OCI-LY1 (cell line): ENCODE data around the gene SAP30L.

Source experiments
- H2AFZ ChIP-seq: fragments of 200-600 bp; sonication (generic), shearing (Covaris generic); 2 replicates; pipeline ENCODE4 v1.6.0; 2014; ENCODE audit warnings: antibody characterized with exemption, mild to moderate bottlenecking, low read length
- H3F3A ChIP-seq: fragments of 200-600 bp; sonication (generic), shearing (Covaris generic); 2 replicates; pipeline ENCODE4 v1.6.0; 2014; ENCODE audit warnings: mild to moderate bottlenecking, antibody characterized with exemption, low read length, moderate library complexity; ENCODE audit not compliant: insufficient read depth
- H3K27ac ChIP-seq: fragments of 200-600 bp; sonication (generic); 2 replicates; pipeline ENCODE4 v1.5.1; 2014; ENCODE audit warnings: low read length, mixed run types, mild to moderate bottlenecking, low read depth; ENCODE audit not compliant: poor library complexity, severe bottlenecking
- H3K27me3 ChIP-seq: fragments of 200-600 bp; sonication (generic); 2 replicates; pipeline ENCODE4 v1.6.0; 2014; ENCODE audit warnings: antibody characterized with exemption, mild to moderate bottlenecking, low read length, moderate library complexity; ENCODE audit not compliant: insufficient read depth
- H3K36me3 ChIP-seq: fragments of 200-600 bp; sonication (generic); 2 replicates; pipeline ENCODE4 v1.6.1; 2014; ENCODE audit warnings: mild to moderate bottlenecking, antibody characterized with exemption, low read length, moderate library complexity, mixed read lengths; ENCODE audit not compliant: insufficient read depth
- H3K4me1 ChIP-seq: fragments of 200-600 bp; sonication (generic); 2 replicates; pipeline ENCODE4 v1.5.1; 2014; ENCODE audit warnings: mild to moderate bottlenecking, low read length, moderate library complexity; ENCODE audit not compliant: insufficient read depth, severe bottlenecking
- H3K4me2 ChIP-seq: fragments of 200-600 bp; sonication (generic), shearing (Covaris generic); 2 replicates; pipeline ENCODE4 v1.6.1; 2014; ENCODE audit warnings: low read length
- H3K4me3 ChIP-seq: fragments of 200-600 bp; sonication (generic); 2 replicates; pipeline ENCODE4 v1.5.1; 2014; ENCODE audit warnings: low read length, low read depth, mild to moderate bottlenecking, mixed read lengths; ENCODE audit not compliant: poor library complexity, severe bottlenecking
- H3K79me2 ChIP-seq: fragments of 200-600 bp; shearing (Covaris generic); 2 replicates; pipeline ENCODE4 v1.6.1; 2016; ENCODE audit warnings: mixed run types, low read length, mixed read lengths; ENCODE audit not compliant: insufficient read depth
- H3K9ac ChIP-seq: fragments of 200-600 bp; sonication (generic), shearing (Covaris generic); 2 replicates; pipeline ENCODE4 v1.6.1; 2014; ENCODE audit warnings: mild to moderate bottlenecking, low read length, mixed read lengths
- H3K9me2 ChIP-seq: fragments of 200-600 bp; sonication (generic), shearing (Covaris generic); 2 replicates; pipeline ENCODE4 v1.6.1; 2014; ENCODE audit warnings: low read depth, mild to moderate bottlenecking, low read length, mixed read lengths
- H3K9me3 ChIP-seq: fragments of 200-600 bp; shearing (Covaris generic); 2 replicates; pipeline ENCODE4 v1.6.1; 2014; ENCODE audit warnings: low read length, mixed read lengths
- H4K20me1 ChIP-seq: fragments of 200-600 bp; sonication (generic), shearing (Covaris generic); 2 replicates; pipeline ENCODE4 v1.6.0; 2016; ENCODE audit warnings: mild to moderate bottlenecking, low read length; ENCODE audit not compliant: insufficient read depth
- CTCF ChIP-seq: fragments of 200-600 bp; sonication (generic), shearing (Covaris generic); IDR thresholded peaks from 2 replicates; pipeline ENCODE4 v1.5.1; 2017; ENCODE audit warnings: mild to moderate bottlenecking, antibody characterized with exemption, low read length, moderate library complexity, mixed read lengths
- EZH2 ChIP-seq: fragments of 200-600 bp; sonication (generic), shearing (Covaris generic); IDR thresholded peaks from 2 replicates; pipeline ENCODE4 v1.8.0; 2017; ENCODE audit warnings: borderline replicate concordance, mixed run types, mild to moderate bottlenecking, antibody characterized with exemption, low read length, moderate library complexity, mixed read lengths

The SAP30L gene

GRCh38 chr5:154484393-154485095 is 38.7 kb downstream of the SAP30L start:
- Histone ChIP-seq H3K9me3 (no peaks in the 10 kb centered on the region), H3K27ac (no peak overlapping the region), H4K20me1 (no peaks in the 10 kb centered on the region), H3K36me3 (no peaks in the 10 kb centered on the region), H2AFZ (no peak overlapping the region), H3K4me1 (no peaks in the 10 kb centered on the region), H3K79me2 (no peaks in the 10 kb centered on the region), H3K9me2 (no peaks in the 10 kb centered on the region), H3K27me3 (0 out of 2 replicates have a peak, but pooled peaks cover 2% of the 10 kb centered on the region), H3F3A (no peaks in the 10 kb centered on the region), H3K9ac (no peak overlapping the region), H3K4me3 (no peak overlapping the region), H3K4me2 (no peak overlapping the region)
- no peak for TF ChIP-seq EZH2
- TF ChIP-seq CTCF = no peak

GRCh38 chr5:154485096-154485491 is 39.3 kb downstream of the SAP30L start:
- Histone ChIP-seq H3K4me1 (no peaks in the 10 kb centered on the region), H3K9ac (no peak overlapping the region), H3K36me3 (no peaks in the 10 kb centered on the region), H3K27me3 (0 out of 2 replicates have a peak, but pooled peaks cover 2% of the 10 kb centered on the region), H3F3A (no peaks in the 10 kb centered on the region), H3K4me2 (no peak overlapping the region), H2AFZ (no peak overlapping the region), H3K27ac (no peak overlapping the region), H3K79me2 (no peaks in the 10 kb centered on the region), H3K9me2 (no peaks in the 10 kb centered on the region), H3K9me3 (no peaks in the 10 kb centered on the region), H4K20me1 (no peaks in the 10 kb centered on the region), H3K4me3 (no peak overlapping the region)
- TF ChIP-seq CTCF = no peak
- TF ChIP-seq EZH2 = no peak

GRCh38 chr5:154485850-154486426 is 40.1 kb downstream of the SAP30L start:
- Histone ChIP-seq H3K4me2 (no peak overlapping the region), H3K4me1 (no peaks in the 10 kb centered on the region), H3K4me3 (no peak overlapping the region), H3K9me2 (no peaks in the 10 kb centered on the region), H2AFZ (no peak overlapping the region), H3K27me3 (0 out of 2 replicates have a peak, but pooled peaks cover 2% of the 10 kb centered on the region), H3F3A (no peaks in the 10 kb centered on the region), H3K79me2 (no peaks in the 10 kb centered on the region), H3K9me3 (no peaks in the 10 kb centered on the region), H3K36me3 (no peaks in the 10 kb centered on the region), H3K9ac (no peak overlapping the region), H3K27ac (no peak overlapping the region), H4K20me1 (no peaks in the 10 kb centered on the region)
- TF ChIP-seq EZH2 = no peak
- no peak for TF ChIP-seq CTCF
